Measurements from ENCODE around the gene KANSL1. TPM values are rescaled to one million over a fixed set of nuclear protein-coding genes. Genes with fewer than 3 reads are reported as not detected.

Gene KANSL1
- polyA plus RNA-seq, 1 donor from 2014 or later, result 65.0 TPM

DNA sequence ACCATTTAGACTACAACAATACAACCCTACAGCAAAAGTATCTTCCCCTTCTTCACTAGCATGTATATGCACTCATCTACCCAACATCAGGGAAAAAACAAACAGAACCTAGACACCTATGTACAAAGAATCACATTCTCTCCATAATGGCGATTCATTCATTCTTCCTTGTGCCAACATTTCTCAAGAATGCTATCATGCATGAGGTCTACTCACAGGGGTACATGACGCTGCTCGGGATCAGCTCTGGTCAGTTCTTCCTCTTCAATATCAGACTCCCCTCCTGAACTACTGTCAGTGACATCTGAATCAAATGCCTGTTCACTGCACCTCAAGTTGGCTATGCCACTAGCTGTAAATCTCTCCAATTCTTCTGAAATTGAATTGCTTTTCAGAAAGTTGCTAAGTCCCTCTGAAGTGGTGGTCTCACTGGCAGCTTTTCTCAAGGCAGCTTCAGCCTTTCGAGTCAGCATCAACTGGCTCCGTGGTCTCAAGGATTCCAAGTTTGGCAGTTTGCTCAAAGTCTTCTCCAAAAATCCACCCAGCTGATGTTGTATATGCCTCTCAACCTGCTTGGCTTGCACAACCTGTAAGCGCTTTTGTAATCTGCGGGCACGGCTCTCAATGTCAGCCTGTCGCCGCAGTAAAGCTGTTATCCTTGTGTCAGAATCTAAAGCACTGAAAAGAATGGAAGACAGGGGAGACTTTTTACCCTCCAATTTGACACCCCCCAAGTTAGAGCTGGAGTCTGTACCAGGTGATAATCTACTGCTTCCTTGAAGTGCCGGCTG lies 22.4 kb downstream of the KANSL1 start:
- Histone ChIP-seq H4K20me1 (ENCODE audit: insufficient read depth) (peaks cover 91% of the 10 kb centered on the region), H3K27ac (ENCODE audit: low read length) (no peak overlapping the region)
- TF ChIP-seq, protein P1, sequence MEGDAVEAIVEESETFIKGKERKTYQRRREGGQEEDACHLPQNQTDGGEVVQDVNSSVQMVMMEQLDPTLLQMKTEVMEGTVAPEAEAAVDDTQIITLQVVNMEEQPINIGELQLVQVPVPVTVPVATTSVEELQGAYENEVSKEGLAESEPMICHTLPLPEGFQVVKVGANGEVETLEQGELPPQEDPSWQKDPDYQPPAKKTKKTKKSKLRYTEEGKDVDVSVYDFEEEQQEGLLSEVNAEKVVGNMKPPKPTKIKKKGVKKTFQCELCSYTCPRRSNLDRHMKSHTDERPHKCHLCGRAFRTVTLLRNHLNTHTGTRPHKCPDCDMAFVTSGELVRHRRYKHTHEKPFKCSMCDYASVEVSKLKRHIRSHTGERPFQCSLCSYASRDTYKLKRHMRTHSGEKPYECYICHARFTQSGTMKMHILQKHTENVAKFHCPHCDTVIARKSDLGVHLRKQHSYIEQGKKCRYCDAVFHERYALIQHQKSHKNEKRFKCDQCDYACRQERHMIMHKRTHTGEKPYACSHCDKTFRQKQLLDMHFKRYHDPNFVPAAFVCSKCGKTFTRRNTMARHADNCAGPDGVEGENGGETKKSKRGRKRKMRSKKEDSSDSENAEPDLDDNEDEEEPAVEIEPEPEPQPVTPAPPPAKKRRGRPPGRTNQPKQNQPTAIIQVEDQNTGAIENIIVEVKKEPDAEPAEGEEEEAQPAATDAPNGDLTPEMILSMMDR (IDR thresholded peaks at IDR 0.05; ENCODE audit: poor library complexity, severe bottlenecking), result no peak
- no peak for TF ChIP-seq EZH2 (IDR thresholded peaks at IDR 0.05; ENCODE audit: borderline replicate concordance, insufficient read depth, low read length, poor library complexity, severe bottlenecking)
- no peak for TF ChIP-seq SMC3 (conservative IDR thresholded peaks at IDR 0.05; ENCODE audit: poor library complexity)
- no peak for TF ChIP-seq TAF1 (IDR thresholded peaks at IDR 0.05; ENCODE audit: low read depth)
- no peak for TF ChIP-seq EP300 (conservative IDR thresholded peaks at IDR 0.05; ENCODE audit: poor library complexity, severe bottlenecking)
- TF ChIP-seq, protein P2, sequence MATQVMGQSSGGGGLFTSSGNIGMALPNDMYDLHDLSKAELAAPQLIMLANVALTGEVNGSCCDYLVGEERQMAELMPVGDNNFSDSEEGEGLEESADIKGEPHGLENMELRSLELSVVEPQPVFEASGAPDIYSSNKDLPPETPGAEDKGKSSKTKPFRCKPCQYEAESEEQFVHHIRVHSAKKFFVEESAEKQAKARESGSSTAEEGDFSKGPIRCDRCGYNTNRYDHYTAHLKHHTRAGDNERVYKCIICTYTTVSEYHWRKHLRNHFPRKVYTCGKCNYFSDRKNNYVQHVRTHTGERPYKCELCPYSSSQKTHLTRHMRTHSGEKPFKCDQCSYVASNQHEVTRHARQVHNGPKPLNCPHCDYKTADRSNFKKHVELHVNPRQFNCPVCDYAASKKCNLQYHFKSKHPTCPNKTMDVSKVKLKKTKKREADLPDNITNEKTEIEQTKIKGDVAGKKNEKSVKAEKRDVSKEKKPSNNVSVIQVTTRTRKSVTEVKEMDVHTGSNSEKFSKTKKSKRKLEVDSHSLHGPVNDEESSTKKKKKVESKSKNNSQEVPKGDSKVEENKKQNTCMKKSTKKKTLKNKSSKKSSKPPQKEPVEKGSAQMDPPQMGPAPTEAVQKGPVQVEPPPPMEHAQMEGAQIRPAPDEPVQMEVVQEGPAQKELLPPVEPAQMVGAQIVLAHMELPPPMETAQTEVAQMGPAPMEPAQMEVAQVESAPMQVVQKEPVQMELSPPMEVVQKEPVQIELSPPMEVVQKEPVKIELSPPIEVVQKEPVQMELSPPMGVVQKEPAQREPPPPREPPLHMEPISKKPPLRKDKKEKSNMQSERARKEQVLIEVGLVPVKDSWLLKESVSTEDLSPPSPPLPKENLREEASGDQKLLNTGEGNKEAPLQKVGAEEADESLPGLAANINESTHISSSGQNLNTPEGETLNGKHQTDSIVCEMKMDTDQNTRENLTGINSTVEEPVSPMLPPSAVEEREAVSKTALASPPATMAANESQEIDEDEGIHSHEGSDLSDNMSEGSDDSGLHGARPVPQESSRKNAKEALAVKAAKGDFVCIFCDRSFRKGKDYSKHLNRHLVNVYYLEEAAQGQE (IDR thresholded peaks at IDR 0.05; ENCODE audit: borderline replicate concordance), result no peak
- no peak for TF ChIP-seq MXI1 (conservative IDR thresholded peaks at IDR 0.05; ENCODE audit: poor library complexity, severe bottlenecking)
- TF ChIP-seq POLR2AphosphoS5 (IDR thresholded peaks at IDR 0.05), result no peak

DNA sequence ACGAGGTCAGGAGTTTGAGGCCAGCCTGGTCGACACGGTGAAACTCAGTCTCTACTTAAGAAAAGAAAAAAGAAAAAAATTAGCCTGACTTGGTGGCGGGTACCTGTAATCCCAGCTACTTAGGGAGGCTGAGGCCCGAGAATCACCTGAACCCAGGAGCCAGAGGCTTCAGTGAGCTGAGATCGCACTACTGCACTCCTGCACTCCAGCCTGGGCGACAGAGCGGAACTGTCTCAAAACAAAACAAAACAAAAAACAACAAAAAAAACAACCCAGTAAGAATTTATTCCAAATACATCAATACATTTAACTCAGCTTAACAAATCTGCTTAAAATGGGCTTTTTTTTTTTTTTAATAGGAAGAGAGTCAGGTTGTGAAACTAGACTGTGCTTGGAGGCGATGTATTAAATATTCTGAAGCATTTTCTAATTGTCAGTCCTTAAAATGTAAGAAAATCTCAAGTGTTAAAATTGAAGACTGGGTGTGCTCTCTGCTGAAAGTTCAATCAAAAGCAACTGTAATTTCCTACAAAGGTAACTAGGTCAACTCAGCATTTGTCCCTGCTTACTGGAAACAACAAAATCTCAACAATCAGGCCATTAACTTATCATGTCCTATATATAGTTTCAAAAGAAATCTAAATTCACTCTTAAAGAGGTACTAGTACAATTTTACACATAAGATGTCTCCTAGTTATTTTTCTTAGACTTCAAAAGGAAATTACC lies 23.2 kb downstream of the KANSL1 start:
- H3K9me2 ChIP-seq (ENCODE audit: insufficient read depth, low read length), result no peaks in the 10 kb centered on the region
- H3K79me2 ChIP-seq (replicated peaks; ENCODE audit: insufficient read depth, low read length), result peaks cover 98% of the 10 kb centered on the region
- no peak overlapping the region for H2AFZ ChIP-seq (ENCODE audit: low read depth, low read length)
- H3K27me3 ChIP-seq (ENCODE audit: insufficient read depth, low read depth, low read length), result no peaks in the 10 kb centered on the region
- no peak overlapping the region for H3K9ac ChIP-seq (ENCODE audit: low read length)
- TF ChIP-seq SMC3 (conservative IDR thresholded peaks at IDR 0.05; ENCODE audit: poor library complexity) (no peak), TAF1 (IDR thresholded peaks at IDR 0.05; ENCODE audit: low read depth) (no peak), POLR2AphosphoS5 (IDR thresholded peaks at IDR 0.05) (no peak), EP300 (conservative IDR thresholded peaks at IDR 0.05; ENCODE audit: poor library complexity, severe bottlenecking) (no peak), RAD21 (conservative IDR thresholded peaks at IDR 0.05) (no peak), EZH2 (IDR thresholded peaks at IDR 0.05; ENCODE audit: borderline replicate concordance, insufficient read depth, low read length, poor library complexity, severe bottlenecking) (no peak), MXI1 (conservative IDR thresholded peaks at IDR 0.05; ENCODE audit: poor library complexity, severe bottlenecking) (no peak)
- TF ChIP-seq, protein P1 (IDR thresholded peaks at IDR 0.05; ENCODE audit: poor library complexity, severe bottlenecking), result no peak
- TF ChIP-seq, protein P2 (IDR thresholded peaks at IDR 0.05; ENCODE audit: borderline replicate concordance), result no peak
- no peaks in the 10 kb centered on the region for H3F3A ChIP-seq (ENCODE audit: insufficient read depth, low read length, poor library complexity, severe bottlenecking)
- H3K9me3 ChIP-seq (ENCODE audit: low read length), result no peaks in the 10 kb centered on the region
- H3K4me3 ChIP-seq (ENCODE audit: low read length), result no peak overlapping the region
- peaks cover 84% of the 10 kb centered on the region for H4K20me1 ChIP-seq (ENCODE audit: insufficient read depth)
- H3K36me3 ChIP-seq (ENCODE audit: insufficient read depth, low read length), result peaks cover 16% of the 10 kb centered on the region
- H3K4me2 ChIP-seq (ENCODE audit: low read length), result no peak overlapping the region
- no peak overlapping the region for H3K27ac ChIP-seq (ENCODE audit: low read length)

More for the DNA sequence above, 22.4 kb downstream of the KANSL1 start:
- Histone ChIP-seq H3K27me3 (ENCODE audit: insufficient read depth, low read depth, low read length) (no peaks in the 10 kb centered on the region), H3K9me3 (ENCODE audit: low read length) (no peaks in the 10 kb centered on the region), H3K9ac (ENCODE audit: low read length) (no peak overlapping the region), H3K4me2 (ENCODE audit: low read length) (no peak overlapping the region), H3K36me3 (ENCODE audit: insufficient read depth, low read length) (peaks cover 16% of the 10 kb centered on the region), H3K4me3 (ENCODE audit: low read length) (no peak overlapping the region), H3K79me2 (replicated peaks; ENCODE audit: insufficient read depth, low read length) (peaks cover 98% of the 10 kb centered on the region), H3K9me2 (ENCODE audit: insufficient read depth, low read length) (no peaks in the 10 kb centered on the region), H3F3A (ENCODE audit: insufficient read depth, low read length, poor library complexity, severe bottlenecking) (no peaks in the 10 kb centered on the region), H2AFZ (ENCODE audit: low read depth, low read length) (no peak overlapping the region)
